Measurements from ENCODE around the gene ZNF740.

DNA sequence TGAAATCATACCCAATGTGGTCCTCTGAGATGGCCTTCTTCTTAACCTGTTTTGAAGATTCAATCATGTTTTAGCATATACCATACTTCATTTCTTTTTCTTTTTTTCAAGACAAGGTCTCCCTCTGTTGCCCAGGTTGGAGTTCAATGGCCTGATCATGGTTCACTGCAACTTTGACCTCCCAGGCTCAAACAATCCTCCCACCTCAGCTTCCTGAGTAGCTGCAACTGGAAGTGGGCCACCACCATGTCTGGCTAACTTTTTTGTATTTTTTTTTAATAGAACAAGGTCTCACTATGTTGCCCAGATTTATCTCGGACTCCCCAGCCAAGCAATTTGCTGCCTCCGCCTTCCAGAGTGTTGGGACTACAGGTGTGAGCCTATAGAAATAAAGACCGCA is 46.8 kb upstream of the ZNF740 start:
- TF ChIP-seq TAF1 (IDR thresholded peaks at IDR 0.05; ENCODE audit: borderline replicate concordance, low read depth, low read length) = no peak
- no peak for TF ChIP-seq POLR2A (IDR thresholded peaks at IDR 0.05; ENCODE audit: low read depth, low read length)
- TF ChIP-seq POLR2AphosphoS5 (IDR thresholded peaks at IDR 0.05; ENCODE audit: low read depth, low read length) = no peak

All from GM12892 (cell line).